22Rv1 (cell line): Measurements from ENCODE around the gene IQSEC1.

Experiments
- H3K27ac ChIP-seq: fragments of 450-650 bp; 2 replicates; pipeline ENCODE4 v1.5.1; 2017
- CTCF ChIP-seq: fragments of 450-650 bp; IDR thresholded peaks from 2 replicates; pipeline ENCODE4 v1.5.1; 2017; ENCODE audit warnings: mild to moderate bottlenecking
- ZFX ChIP-seq: fragments of 450-650 bp; IDR thresholded peaks from 2 replicates; pipeline ENCODE4 v1.6.1; 2017; ENCODE audit warnings: antibody characterized with exemption, borderline replicate concordance

The IQSEC1 gene

DNA sequence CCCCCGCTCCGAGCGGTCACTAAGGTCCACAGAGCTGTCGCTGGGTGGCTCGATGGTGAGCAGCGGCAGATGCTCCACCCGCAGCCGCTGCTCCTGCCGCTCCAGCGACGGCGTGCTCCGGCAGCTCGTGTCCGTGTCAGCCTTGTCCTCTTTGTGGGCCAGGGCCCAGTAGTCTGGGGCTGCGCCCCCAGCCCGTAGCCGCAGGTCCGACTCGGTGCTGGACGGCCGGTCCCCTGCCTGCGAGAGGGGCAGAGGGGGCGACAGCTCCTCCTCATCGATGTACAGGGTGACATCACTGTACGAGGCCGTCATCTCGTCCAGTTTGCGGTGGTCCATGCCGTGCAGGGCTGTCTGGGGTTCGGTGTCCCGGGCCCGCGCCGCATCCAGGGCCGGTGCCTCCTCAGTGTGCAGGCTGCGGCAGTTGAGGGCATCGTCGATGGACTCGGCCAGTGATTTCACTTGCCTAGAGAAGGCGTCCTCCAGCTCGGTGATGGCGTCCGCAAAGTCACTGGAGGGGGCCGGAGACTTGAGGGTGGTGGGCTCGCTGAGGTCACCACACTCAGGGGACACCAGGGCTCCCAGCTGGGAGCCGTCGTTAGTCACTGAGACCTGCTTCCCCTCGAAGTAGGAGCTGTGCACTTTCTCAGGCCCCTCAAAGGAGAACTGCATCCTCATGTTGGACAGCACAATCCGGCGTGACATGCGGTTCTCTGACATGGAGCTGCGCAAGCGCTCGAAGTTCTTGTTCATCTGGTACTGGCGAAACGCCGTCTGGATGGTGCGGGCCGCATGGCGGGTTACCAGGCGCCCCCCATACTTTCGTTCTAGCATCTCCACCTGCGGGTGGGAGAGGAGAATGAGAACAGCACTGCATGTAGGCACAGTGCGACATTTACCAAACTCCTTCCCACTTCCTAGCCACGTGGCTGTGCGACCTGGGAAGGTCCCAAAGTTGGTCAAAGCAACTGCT lies 137.1 kb downstream of the IQSEC1 start:
- no peak overlapping the region for H3K27ac ChIP-seq
- TF ChIP-seq ZFX: no peak
- no peak for TF ChIP-seq CTCF

- H3K27ac ChIP-seq: no peak overlapping the region
Measured at GRCh38 chr3:12935023-12935860, 138.0 kb downstream of the IQSEC1 start.

GRCh38 chr3:12934431-12934830 lies 138.8 kb downstream of the IQSEC1 start:
- no peak overlapping the region for H3K27ac ChIP-seq

More at GRCh38 chr3:12935023-12935860, 138.0 kb downstream of the IQSEC1 start:
- TF ChIP-seq CTCF (no peak), ZFX (no peak)

GRCh38 chr3:12933901-12934300 lies 139.3 kb downstream of the IQSEC1 start:
- no peak for TF ChIP-seq CTCF
- TF ChIP-seq ZFX: no peak
- H3K27ac ChIP-seq: no peak overlapping the region

More at GRCh38 chr3:12934431-12934830, 138.8 kb downstream of the IQSEC1 start:
- TF ChIP-seq ZFX: no peak
- no peak for TF ChIP-seq CTCF

DNA sequence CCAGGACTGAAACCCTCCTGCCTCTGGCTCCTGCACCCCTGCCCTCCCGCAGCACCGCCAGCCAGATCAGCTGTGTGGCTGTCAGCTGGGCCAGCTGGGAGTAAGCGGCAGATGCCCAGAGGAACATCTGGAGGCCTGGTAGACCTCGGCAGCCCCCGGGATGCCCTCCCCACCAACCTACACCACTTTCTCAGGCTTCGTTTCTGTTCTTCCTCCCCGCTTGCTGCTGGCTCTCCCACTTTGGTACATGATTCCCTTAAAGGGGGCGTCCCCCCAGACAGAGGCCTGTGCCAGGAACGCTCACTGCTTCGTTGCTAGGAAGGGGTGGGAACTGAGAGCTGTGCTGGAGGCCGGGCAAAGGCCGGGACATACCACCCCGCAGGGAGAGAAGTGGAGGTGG lies 140.5 kb downstream of the IQSEC1 start:
- no peak for TF ChIP-seq ZFX
- no peak for TF ChIP-seq CTCF

DNA sequence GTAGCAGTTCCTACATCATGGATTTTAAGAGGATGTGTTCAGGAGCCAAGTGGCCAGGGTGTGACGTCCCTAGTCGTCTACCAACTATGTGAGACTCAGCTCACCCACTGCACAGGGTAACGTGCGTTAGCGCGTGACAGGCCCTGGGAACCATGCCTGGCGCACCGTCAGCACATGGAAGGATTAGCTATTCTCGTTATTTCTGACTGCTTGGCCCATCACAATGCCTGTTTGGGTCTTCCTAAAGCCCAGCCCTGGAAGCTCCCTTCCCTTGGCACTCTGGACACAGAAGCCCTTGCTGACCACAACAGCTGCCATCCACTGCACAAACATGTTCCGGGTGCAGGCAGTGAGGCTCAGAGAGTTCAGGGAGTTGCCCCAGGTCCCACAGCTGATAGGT lies 140.9 kb downstream of the IQSEC1 start:
- no peak overlapping the region for H3K27ac ChIP-seq
- TF ChIP-seq CTCF: no peak
- no peak for TF ChIP-seq ZFX

More for the DNA sequence above, 140.5 kb downstream of the IQSEC1 start:
- H3K27ac ChIP-seq: no peak overlapping the region
